GM12878 (cell line): ENCODE results near the gene PFKP.

Experiments
- BRCA1 ChIP-seq: IDR thresholded peaks from 2 replicates; pipeline ENCODE4 v1.6.1; 2011; ENCODE audit warnings: low read depth, low read length, improper control_type of control experiment
- CHD4 ChIP-seq: fragments of 200-600 bp; sonication (generic); IDR thresholded peaks from 2 replicates; pipeline ENCODE4 v1.6.1; 2016; ENCODE audit warnings: mild to moderate bottlenecking
- MXI1 ChIP-seq: fragments of 150-350 bp; IDR thresholded peaks from 2 replicates; pipeline ENCODE4 v1.6.1; 2011; ENCODE audit warnings: low read depth, mild to moderate bottlenecking, inconsistent platforms, low read length, improper control_type of control experiment
- NR2F1 ChIP-seq: fragments of 450-650 bp; conservative IDR thresholded peaks from 2 replicates; pipeline ENCODE4 v1.6.1; 2017; ENCODE audit warnings: mild to moderate bottlenecking
- PAX5 ChIP-seq: IDR thresholded peaks from 2 replicates; pipeline ENCODE4 v1.6.1; 2011; ENCODE audit warnings: low read depth, low read length, borderline replicate concordance
- RAD51 ChIP-seq: fragments of 450-650 bp; IDR thresholded peaks from 2 replicates; pipeline ENCODE4 v1.6.1; 2016; ENCODE audit warnings: moderate library complexity, mild to moderate bottlenecking, inconsistent platforms
- SRF ChIP-seq, 2 experiments: IDR thresholded peaks; 2 replicates each; pipeline ENCODE4 v1.6.1; 2011; ENCODE audit warnings: low read depth in 2 of 2, low read length in 2 of 2, mild to moderate bottlenecking in 1 of 2, moderate library complexity in 1 of 2
- USF1 ChIP-seq: IDR thresholded peaks from 2 replicates; pipeline ENCODE4 v1.6.1; 2011; ENCODE audit warnings: borderline replicate concordance, low read depth, mild to moderate bottlenecking, moderate library complexity, mixed read lengths, low read length; ENCODE audit not compliant: insufficient read depth; ENCODE audit errors: extremely low read length
- ZNF274 ChIP-seq: IDR thresholded peaks from one replicate; pipeline ENCODE4 v1.8.0; 2011; ENCODE audit not compliant: insufficient read length, insufficient read depth

DNA sequence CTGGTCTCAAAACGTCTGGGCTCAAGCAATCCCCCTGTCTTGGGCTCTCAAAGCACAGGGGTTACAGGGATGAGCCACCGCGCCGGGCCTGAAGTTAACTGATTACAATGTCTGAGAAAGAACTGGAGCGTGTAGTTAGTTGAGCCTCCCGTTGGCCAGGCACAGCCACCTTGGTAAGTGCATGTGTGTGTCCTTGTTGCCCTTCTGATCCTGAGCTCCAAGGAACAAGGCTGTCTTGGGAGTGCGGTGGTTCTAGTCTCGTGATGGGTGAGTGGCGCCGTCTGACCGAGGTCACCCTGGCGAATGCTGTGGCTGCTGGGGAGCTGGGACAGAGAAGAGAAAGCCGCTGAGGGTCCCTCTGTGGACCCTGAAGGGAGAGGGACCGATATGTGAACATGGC is 54.7 kb downstream of the PFKP start:
- TF ChIP-seq BRCA1 (no peak), CHD4 (no peak), SRF (IDR thresholded peaks at IDR 0.05; ENCODE audit: low read depth in 2 of 2, low read length in 2 of 2) (no peak), MXI1 (no peak), USF1 (no peak), RAD51 (no peak), PAX5 (no peak), NR2F1 (no peak), ZNF274 (no peak)
